HG03139 (cell line): Measurements from ENCODE around the gene PDZRN4.
"Not testable (repeated sequence)": the region's sequence is repeated elsewhere in the genome, so short reads cannot be mapped to it uniquely, and the experiment has no call there.

ENCODE experiments used
- ATAC-seq: cut with Tn5 transposase; IDR thresholded peaks from one replicate; pipeline ENCODE4 v1.9.1; 2021; ENCODE audit not compliant: unreplicated experiment

PDZRN4 gene

GRCh38 chr12:41277946-41278267, 89.8 kb downstream of the PDZRN4 start:
- ATAC-seq = no peak

- ATAC-seq = not testable (repeated sequence)
Measured at GRCh38 chr12:41280341-41281095, 92.4 kb downstream of the PDZRN4 start.

- not testable (repeated sequence) for ATAC-seq
Measured at GRCh38 chr12:41285470-41285869, 97.3 kb downstream of the PDZRN4 start.

GRCh38 chr12:41286426-41286825, 98.3 kb downstream of the PDZRN4 start:
- ATAC-seq = no peak

DNA sequence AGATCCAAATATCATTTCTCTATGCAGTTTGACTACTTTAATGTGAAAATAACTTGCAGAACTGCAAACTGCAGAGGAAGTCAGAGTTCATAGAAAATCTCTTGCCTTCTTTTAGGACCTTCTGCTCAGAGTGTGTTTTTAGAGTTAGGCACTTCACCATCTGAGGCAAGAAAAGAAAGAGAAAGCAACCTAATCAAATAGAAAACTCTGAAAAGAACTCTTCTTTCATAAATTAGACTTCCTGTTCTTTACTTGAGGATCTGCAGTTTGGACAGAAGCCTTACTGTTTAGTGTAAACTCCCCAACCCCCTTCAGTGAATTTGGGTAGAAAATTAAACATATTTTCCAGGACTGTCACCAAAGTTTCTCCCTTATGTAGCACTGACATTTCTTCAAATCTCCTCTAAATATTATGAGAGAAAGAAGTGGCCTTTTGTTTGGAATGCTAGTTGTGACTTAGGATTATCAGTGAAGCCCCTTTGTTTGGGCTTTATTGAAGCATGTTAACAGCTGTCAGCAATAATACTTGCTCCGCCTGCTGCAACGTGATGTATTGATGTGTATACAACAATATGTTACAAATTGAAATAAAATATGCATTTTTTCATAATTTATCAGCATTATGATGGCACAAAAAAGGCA, 99.5 kb downstream of the PDZRN4 start:
- ATAC-seq = no peak

GRCh38 chr12:41288142-41288811, 100.2 kb downstream of the PDZRN4 start:
- ATAC-seq = no peak

- ATAC-seq = no peak
Measured at GRCh38 chr12:41289501-41289900, 101.4 kb downstream of the PDZRN4 start.

- no peak for ATAC-seq
Measured at GRCh38 chr12:41293011-41293410, 104.9 kb downstream of the PDZRN4 start.

GRCh38 chr12:41293461-41293860, 105.3 kb downstream of the PDZRN4 start:
- ATAC-seq = no peak

- ATAC-seq = no peak
Measured at GRCh38 chr12:41302979-41303403, 114.9 kb downstream of the PDZRN4 start.

DNA sequence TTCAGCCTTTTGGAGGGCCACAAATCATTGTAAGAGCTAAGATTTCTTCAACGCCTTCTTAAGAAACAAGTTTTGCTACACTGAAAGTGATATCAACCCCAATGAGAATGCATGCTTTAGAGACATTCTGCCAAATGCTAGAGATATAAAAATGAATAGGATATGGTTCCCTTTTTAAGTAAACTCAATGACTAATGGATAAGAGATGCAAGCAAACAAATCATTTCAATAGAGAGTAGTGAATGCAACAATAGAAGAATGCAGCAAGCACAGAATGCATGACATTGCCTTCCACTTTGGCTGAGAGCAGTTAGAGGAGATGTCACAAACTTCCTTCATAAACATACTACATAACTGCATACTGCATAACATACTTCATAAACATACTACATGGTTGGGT, 116.4 kb downstream of the PDZRN4 start:
- ATAC-seq = no peak

- no peak for ATAC-seq
Measured at GRCh38 chr12:41310367-41310766, 122.2 kb downstream of the PDZRN4 start.

GRCh38 chr12:41311883-41312282, 123.8 kb downstream of the PDZRN4 start:
- ATAC-seq = no peak

DNA sequence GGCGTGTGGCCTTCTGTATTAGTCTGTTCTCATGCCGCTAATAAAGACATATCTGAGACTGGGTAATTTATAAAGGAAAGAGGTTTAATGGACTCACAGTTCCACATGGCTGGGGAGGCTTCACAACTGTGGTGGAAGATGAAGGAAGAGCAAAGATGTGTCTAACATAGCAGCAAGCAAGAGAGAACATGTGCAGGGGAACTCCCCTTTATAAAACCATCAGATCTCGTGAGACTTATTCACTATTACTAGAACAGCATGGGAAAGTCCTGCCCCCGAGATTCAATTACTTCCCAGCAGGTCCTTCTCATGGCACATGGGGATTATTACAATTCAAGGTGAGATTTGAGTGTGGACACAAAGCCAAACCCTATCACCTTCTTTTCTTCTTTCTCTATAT, 124.3 kb downstream of the PDZRN4 start:
- ATAC-seq = not testable (repeated sequence)

DNA sequence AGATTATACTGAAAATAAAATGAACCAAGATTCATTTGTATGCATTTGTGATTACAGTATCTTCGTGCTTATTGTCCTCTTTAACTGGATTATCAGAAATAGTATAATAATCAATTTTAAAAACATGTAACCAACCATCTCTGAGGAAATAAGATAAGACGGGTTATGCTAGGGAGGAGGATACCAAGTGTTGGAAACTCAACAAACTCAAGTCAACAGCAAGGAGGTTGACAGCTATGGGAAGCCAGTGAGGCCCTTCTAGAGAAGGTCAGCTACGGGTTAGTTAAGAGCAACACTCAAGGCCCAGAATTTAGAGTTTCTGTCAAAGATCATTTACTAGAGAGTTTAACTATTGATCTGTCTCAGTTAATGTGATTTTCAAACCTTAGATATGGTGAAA, 137.2 kb downstream of the PDZRN4 start:
- no peak for ATAC-seq

- ATAC-seq = no peak
Measured at GRCh38 chr12:41327096-41327895, 139.2 kb downstream of the PDZRN4 start.

- ATAC-seq = no peak
Measured at GRCh38 chr12:41333974-41334373, 145.9 kb downstream of the PDZRN4 start.

DNA sequence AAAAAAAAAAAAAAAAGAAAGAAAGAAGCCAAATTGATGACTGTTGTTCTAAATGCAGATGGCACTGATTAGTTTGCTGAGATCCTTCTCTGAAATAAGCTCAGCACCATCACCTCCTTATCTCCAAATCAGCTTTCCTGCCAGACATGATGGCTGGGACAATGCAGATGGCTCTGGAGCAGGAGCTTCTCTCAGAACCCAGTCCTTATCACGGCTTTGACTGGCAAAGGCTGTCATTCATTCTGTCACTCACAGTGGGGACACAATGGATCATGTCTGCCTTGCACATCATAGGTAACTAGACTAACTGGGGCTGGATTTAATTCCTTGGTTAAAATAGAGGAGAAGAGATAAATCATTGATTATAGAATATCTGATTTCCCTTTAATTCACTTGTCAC, 146.3 kb downstream of the PDZRN4 start:
- no peak for ATAC-seq

DNA sequence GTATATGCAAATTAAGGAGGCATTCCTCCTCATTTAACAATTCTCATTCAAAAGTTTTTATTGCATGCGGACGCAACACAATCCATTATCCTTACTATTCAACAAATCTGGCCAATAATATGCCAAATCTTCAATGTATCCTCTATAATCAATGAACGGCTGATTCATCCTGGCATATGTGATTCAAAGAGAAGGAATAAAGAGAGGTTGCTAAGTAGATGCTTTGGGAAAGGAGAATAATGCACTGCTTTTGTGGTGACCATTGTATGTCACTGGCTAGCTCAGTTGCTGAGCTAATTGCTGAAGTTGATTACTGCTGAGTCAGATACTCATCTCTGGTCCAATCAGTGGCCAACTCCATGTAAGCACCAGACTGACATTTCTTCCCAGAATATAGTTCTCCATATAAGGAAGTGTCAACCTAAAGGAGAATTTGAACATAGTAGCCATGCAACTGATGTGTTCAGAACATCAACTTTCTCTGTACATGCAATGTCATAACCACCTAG, 148.0 kb downstream of the PDZRN4 start:
- ATAC-seq = no peak

- no peak for ATAC-seq
Measured at GRCh38 chr12:41339784-41340183, 151.7 kb downstream of the PDZRN4 start.

GRCh38 chr12:41344776-41345470, 156.8 kb downstream of the PDZRN4 start:
- ATAC-seq = no peak
